OCI-LY1 (cell line): ENCODE data around the gene GZF1.

Experiments used
- H2AFZ ChIP-seq: fragments of 200-600 bp; sonication (generic), shearing (Covaris generic); 2 replicates; pipeline ENCODE4 v1.6.0; 2014; ENCODE audit warnings: antibody characterized with exemption, mild to moderate bottlenecking, low read length
- H3F3A ChIP-seq: fragments of 200-600 bp; sonication (generic), shearing (Covaris generic); 2 replicates; pipeline ENCODE4 v1.6.0; 2014; ENCODE audit warnings: mild to moderate bottlenecking, antibody characterized with exemption, low read length, moderate library complexity; ENCODE audit not compliant: insufficient read depth
- H3K27ac ChIP-seq: fragments of 200-600 bp; sonication (generic); 2 replicates; pipeline ENCODE4 v1.5.1; 2014; ENCODE audit warnings: low read length, mixed run types, mild to moderate bottlenecking, low read depth; ENCODE audit not compliant: poor library complexity, severe bottlenecking
- H3K27me3 ChIP-seq: fragments of 200-600 bp; sonication (generic); 2 replicates; pipeline ENCODE4 v1.6.0; 2014; ENCODE audit warnings: antibody characterized with exemption, mild to moderate bottlenecking, low read length, moderate library complexity; ENCODE audit not compliant: insufficient read depth
- H3K36me3 ChIP-seq: fragments of 200-600 bp; sonication (generic); 2 replicates; pipeline ENCODE4 v1.6.1; 2014; ENCODE audit warnings: mild to moderate bottlenecking, antibody characterized with exemption, low read length, moderate library complexity, mixed read lengths; ENCODE audit not compliant: insufficient read depth
- H3K4me1 ChIP-seq: fragments of 200-600 bp; sonication (generic); 2 replicates; pipeline ENCODE4 v1.5.1; 2014; ENCODE audit warnings: mild to moderate bottlenecking, low read length, moderate library complexity; ENCODE audit not compliant: insufficient read depth, severe bottlenecking
- H3K4me2 ChIP-seq: fragments of 200-600 bp; sonication (generic), shearing (Covaris generic); 2 replicates; pipeline ENCODE4 v1.6.1; 2014; ENCODE audit warnings: low read length
- H3K4me3 ChIP-seq: fragments of 200-600 bp; sonication (generic); 2 replicates; pipeline ENCODE4 v1.5.1; 2014; ENCODE audit warnings: low read length, low read depth, mild to moderate bottlenecking, mixed read lengths; ENCODE audit not compliant: poor library complexity, severe bottlenecking
- H3K79me2 ChIP-seq: fragments of 200-600 bp; shearing (Covaris generic); 2 replicates; pipeline ENCODE4 v1.6.1; 2016; ENCODE audit warnings: mixed run types, low read length, mixed read lengths; ENCODE audit not compliant: insufficient read depth
- H3K9ac ChIP-seq: fragments of 200-600 bp; sonication (generic), shearing (Covaris generic); 2 replicates; pipeline ENCODE4 v1.6.1; 2014; ENCODE audit warnings: mild to moderate bottlenecking, low read length, mixed read lengths
- H3K9me2 ChIP-seq: fragments of 200-600 bp; sonication (generic), shearing (Covaris generic); 2 replicates; pipeline ENCODE4 v1.6.1; 2014; ENCODE audit warnings: low read depth, mild to moderate bottlenecking, low read length, mixed read lengths
- H3K9me3 ChIP-seq: fragments of 200-600 bp; shearing (Covaris generic); 2 replicates; pipeline ENCODE4 v1.6.1; 2014; ENCODE audit warnings: low read length, mixed read lengths
- H4K20me1 ChIP-seq: fragments of 200-600 bp; sonication (generic), shearing (Covaris generic); 2 replicates; pipeline ENCODE4 v1.6.0; 2016; ENCODE audit warnings: mild to moderate bottlenecking, low read length; ENCODE audit not compliant: insufficient read depth
- EZH2 ChIP-seq: fragments of 200-600 bp; sonication (generic), shearing (Covaris generic); IDR thresholded peaks from 2 replicates; pipeline ENCODE4 v1.8.0; 2017; ENCODE audit warnings: borderline replicate concordance, mixed run types, mild to moderate bottlenecking, antibody characterized with exemption, low read length, moderate library complexity, mixed read lengths
- TF ChIP-seq, protein P1 (sequence below): fragments of 200-600 bp; sonication (generic), shearing (Covaris generic); IDR thresholded peaks from 2 replicates; pipeline ENCODE4 v1.5.1; 2017; ENCODE audit warnings: mild to moderate bottlenecking, antibody characterized with exemption, low read length, moderate library complexity, mixed read lengths

The GZF1 gene

GRCh38 chr20:23326774-23327173 is 35.2 kb upstream of the GZF1 start:
- H3K4me2 ChIP-seq = no peak overlapping the region
- H4K20me1 ChIP-seq = no peaks in the 10 kb centered on the region
- H3K9ac ChIP-seq = no peak overlapping the region
- no peaks in the 10 kb centered on the region for H3F3A ChIP-seq
- no peaks in the 10 kb centered on the region for H3K4me1 ChIP-seq
- H3K27ac ChIP-seq = no peak overlapping the region
- H3K27me3 ChIP-seq = no peaks in the 10 kb centered on the region
- H2AFZ ChIP-seq = no peak overlapping the region
- TF ChIP-seq EZH2 = no peak
- TF ChIP-seq, protein P1, sequence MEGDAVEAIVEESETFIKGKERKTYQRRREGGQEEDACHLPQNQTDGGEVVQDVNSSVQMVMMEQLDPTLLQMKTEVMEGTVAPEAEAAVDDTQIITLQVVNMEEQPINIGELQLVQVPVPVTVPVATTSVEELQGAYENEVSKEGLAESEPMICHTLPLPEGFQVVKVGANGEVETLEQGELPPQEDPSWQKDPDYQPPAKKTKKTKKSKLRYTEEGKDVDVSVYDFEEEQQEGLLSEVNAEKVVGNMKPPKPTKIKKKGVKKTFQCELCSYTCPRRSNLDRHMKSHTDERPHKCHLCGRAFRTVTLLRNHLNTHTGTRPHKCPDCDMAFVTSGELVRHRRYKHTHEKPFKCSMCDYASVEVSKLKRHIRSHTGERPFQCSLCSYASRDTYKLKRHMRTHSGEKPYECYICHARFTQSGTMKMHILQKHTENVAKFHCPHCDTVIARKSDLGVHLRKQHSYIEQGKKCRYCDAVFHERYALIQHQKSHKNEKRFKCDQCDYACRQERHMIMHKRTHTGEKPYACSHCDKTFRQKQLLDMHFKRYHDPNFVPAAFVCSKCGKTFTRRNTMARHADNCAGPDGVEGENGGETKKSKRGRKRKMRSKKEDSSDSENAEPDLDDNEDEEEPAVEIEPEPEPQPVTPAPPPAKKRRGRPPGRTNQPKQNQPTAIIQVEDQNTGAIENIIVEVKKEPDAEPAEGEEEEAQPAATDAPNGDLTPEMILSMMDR = no peak
- no peak overlapping the region for H3K4me3 ChIP-seq
- H3K9me2 ChIP-seq = no peaks in the 10 kb centered on the region
- no peaks in the 10 kb centered on the region for H3K9me3 ChIP-seq
- no peaks in the 10 kb centered on the region for H3K79me2 ChIP-seq
- no peaks in the 10 kb centered on the region for H3K36me3 ChIP-seq

- Histone ChIP-seq H3K79me2 (no peaks in the 10 kb centered on the region), H4K20me1 (no peaks in the 10 kb centered on the region), H3K4me2 (no peak overlapping the region), H3K9me2 (no peaks in the 10 kb centered on the region), H3K27ac (no peak overlapping the region), H3K27me3 (no peaks in the 10 kb centered on the region), H3K4me3 (no peak overlapping the region), H3K4me1 (no peaks in the 10 kb centered on the region), H3F3A (no peaks in the 10 kb centered on the region), H3K9ac (no peak overlapping the region), H2AFZ (no peak overlapping the region), H3K9me3 (no peaks in the 10 kb centered on the region), H3K36me3 (no peaks in the 10 kb centered on the region)
- TF ChIP-seq, protein P1 = no peak
- TF ChIP-seq EZH2 = no peak
Measured at GRCh38 chr20:23327617-23328333, 34.2 kb upstream of the GZF1 start.

DNA sequence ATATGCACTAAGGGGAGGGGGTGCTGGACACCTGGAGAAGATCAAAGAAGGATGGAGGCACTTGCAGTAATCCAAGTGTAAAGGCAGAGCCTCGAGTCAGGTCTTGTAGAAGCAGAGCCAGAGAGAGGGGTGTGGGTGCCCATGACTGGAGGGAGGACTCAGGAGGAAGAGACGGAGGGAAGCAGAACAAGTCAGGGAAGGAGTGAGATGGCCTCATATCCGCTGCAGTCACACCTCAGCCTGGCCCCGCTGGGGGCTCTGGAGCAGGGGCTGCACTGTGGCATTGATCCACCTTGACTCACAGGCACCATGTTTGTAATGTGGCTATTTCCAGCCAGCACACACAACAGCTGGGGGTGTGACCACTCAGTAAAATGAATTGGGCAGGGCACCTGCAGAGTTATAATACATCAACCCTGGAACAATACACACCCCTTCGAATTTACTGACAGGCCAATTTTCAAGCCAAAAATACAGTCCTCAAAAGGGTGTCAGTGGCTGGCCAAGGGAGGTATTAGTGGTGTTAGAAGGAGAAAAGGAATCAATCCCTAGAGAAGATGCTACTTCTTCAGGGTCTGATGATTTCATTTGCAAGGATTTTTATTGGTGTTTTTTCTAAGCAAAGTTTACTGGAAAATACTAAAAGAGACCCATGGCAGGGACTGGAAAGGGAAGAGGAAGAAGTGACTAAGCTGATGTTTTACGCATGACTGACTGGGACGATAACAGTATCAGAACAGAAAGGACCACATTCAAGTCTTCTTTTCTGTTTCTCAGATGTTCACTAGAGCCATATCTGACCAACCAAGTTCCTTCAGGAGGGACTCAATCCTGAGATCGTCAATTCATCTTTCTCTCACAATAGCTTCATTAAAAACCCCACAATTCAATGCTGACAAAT is 30.3 kb upstream of the GZF1 start:
- H3K4me1 ChIP-seq = no peaks in the 10 kb centered on the region
- H3K4me3 ChIP-seq = no peak overlapping the region
- no peaks in the 10 kb centered on the region for H3K79me2 ChIP-seq
- no peak overlapping the region for H2AFZ ChIP-seq
- no peak overlapping the region for H3K27ac ChIP-seq
- no peaks in the 10 kb centered on the region for H3K36me3 ChIP-seq
- H3K9ac ChIP-seq = no peak overlapping the region
- H3K27me3 ChIP-seq = no peaks in the 10 kb centered on the region
- H3K9me2 ChIP-seq = no peaks in the 10 kb centered on the region
- H4K20me1 ChIP-seq = no peaks in the 10 kb centered on the region
- no peaks in the 10 kb centered on the region for H3F3A ChIP-seq
- TF ChIP-seq EZH2 = no peak
- TF ChIP-seq, protein P1 = no peak
- no peaks in the 10 kb centered on the region for H3K9me3 ChIP-seq
- no peak overlapping the region for H3K4me2 ChIP-seq
